GM18498 (cell line): ENCODE measurements around the gene ATRN.
"Not testable (repeated sequence)": the region's sequence is repeated elsewhere in the genome, so short reads cannot be mapped to it uniquely, and the experiment has no call there.

Source experiments
- ATAC-seq: cut with Tn5 transposase; IDR thresholded peaks from one replicate; pipeline ENCODE4 v1.9.1; 2021; ENCODE audit warnings: mild to moderate bottlenecking, moderate library complexity; ENCODE audit not compliant: unreplicated experiment

The ATRN gene

GRCh38 chr20:3465301-3465700, 5.5 kb upstream of the ATRN start:
- no peak for ATAC-seq

GRCh38 chr20:3470208-3470626, 601 bp upstream of the ATRN start:
- no peak for ATAC-seq

DNA sequence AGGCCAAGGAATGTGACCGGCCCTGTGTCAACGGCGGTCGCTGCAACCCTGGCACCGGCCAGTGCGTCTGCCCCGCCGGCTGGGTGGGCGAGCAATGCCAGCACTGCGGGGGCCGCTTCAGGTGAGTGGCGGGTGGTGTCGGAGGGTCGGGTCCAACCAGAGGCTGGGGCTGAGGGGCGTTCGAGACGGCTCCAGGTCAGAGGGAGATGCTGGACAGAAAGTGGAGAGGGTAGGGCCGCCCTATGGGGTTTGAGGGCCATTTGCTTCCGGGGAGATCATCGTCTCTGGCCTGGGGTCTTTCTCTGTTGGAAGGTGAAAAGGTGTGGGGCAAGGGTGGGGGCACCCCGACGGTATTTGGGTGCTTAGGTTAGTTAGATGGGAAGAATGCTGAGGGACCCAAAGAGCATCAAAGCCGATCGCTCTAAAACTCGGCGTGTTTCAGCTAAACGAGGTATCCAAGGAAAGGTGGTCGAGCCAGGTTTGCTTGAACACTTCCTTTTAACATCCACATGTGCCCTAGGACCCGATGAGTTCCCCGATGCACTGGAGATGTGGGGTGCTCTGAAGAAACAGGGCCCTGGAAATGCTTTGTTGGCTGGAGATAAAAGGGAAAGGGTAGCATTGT, 691 bp downstream of the ATRN start:
- ATAC-seq: no peak

GRCh38 chr20:3472105-3472504, 1.3 kb downstream of the ATRN start:
- ATAC-seq: no peak

DNA sequence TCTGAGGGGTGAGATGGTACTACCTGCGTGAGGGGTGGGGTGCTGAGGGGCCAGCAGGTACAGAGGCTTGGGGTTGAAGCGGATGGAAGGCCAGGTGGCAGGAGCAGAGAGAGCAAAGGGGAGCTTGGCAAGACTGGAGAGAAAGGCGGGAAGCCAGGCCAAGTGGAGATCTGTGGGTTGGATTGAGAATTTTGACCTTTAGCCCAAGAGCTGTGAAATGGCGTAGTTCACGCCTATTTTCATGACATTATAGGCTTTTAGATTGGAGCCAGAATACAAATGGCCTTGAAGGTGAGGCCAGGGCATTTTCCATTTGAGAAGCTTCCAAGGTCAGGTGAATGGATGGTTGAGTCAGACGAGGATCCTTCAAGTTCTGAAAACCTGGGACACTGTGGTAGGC, 2.5 kb downstream of the ATRN start:
- ATAC-seq: no peak

DNA sequence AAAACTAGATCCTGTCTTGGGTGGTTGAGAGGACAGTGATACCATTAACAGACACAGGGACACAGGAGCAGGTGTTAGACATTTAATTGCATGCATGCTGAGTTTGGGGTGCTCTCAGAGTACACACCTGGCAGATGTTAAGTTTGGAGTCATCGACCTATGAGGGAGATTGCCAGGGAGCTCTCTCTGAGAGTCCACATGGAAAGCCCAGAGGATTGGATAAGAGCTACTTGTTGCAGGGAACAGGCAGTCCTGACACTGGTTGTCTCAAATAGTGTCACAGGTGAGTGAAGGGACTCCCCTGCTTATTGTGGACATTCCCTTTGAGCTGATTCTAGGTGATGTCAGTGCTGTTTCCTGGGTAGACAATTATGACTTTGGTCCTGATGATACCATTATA, 3.1 kb downstream of the ATRN start:
- ATAC-seq: no peak

GRCh38 chr20:3477003-3477860, 6.4 kb downstream of the ATRN start:
- ATAC-seq: not testable (repeated sequence)

- ATAC-seq: no peak
Measured at GRCh38 chr20:3477861-3478544, 7.2 kb downstream of the ATRN start.

- no peak for ATAC-seq
Measured at GRCh38 chr20:3479025-3479424, 8.2 kb downstream of the ATRN start.

DNA sequence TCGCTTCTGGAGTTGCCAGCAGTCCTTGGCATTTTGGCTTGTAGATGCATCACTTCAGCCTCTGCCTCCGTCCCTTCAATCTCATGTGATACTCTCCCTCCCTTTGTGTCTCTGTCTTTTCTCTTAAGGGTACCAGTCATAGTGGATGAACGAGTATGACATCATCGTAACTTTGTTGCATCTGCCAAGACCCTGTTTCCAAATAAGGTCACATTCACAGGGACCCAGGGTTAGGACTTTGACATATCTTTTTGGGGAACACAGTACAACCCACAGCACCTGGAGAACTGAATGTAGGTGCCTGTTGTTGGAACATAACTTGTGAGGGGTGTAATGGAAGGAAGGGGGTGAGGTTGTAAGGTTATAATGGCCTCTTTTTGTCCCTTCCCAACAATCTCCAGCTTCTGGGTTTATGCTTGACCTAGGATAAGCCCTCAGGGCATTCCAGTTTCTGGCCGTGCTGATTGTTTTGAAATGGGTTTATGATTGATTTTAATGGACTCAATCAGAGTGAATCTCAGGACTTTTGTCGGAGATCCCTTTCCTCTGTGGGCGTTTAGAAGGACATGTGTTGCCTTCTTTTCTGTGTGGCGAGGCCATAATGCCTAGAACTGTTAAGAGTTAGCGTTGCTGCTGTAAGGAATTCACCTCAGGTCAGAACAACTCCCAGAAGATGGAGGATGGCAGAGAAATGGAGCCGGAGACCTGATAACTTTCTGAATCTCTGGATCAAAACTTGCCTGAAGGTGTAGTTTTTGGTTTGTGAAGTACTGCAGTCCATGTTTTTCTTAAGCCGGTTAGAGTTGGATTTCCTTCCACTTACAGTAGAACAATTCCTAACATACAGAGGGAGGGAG, 9.2 kb downstream of the ATRN start:
- ATAC-seq: no peak

DNA sequence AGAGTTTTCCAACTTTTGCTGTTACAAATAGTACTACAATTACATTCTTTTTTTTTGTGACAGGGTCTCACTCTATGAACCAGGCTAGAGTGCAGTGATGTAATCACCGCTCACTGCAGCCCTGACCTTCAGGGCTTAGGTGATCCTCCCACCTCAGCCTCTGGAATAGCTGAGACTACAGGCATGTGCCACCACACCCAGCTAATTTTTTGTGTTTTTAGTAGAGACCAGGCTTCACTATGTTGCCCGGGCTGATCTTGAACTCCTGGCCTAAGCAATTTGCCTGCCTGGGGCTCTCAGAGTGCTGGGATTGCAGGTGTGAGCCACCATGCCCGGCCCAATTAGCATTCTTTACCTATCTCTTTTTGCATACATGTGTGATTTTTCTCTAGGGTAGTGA, 12.5 kb downstream of the ATRN start:
- ATAC-seq: no peak

DNA sequence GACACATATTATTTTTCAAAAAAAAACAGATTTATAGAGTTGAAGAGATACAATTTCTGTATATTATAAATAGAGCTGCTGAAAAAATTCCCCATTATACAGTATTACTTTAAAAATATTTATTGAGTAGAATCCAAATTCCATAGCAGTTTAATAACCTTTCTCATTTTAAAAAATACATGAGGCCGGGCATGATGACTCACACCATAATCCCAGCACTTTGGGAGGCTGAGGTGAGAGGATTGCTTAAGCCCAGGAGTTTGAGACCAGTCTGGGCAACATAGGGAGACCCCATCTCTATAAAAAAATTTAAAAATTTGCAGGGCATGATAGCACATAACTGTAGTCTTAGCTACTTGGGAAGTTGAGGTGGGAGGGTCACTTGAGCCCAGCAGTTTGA, 13.0 kb downstream of the ATRN start:
- no peak for ATAC-seq

- ATAC-seq: no peak
Measured at GRCh38 chr20:3485913-3486312, 15.1 kb downstream of the ATRN start.

DNA sequence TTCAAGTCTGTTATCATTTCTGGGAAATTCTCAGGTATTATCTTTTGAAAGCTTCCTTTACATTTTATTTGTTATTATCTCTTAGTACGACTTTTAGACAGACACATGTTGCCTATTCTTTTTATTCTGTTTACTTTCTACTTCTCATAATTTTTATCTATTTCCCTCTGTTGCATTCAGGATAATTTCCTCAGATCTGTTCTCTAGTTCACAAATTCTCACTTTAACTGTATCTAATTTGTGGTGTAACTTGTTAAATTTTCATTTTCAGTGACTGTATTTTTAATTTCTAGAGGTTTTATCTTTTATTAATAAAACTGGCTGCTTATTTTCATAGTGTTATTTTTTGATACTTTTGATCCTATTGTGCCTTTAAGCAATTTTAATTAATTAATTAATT, 16.0 kb downstream of the ATRN start:
- no peak for ATAC-seq

DNA sequence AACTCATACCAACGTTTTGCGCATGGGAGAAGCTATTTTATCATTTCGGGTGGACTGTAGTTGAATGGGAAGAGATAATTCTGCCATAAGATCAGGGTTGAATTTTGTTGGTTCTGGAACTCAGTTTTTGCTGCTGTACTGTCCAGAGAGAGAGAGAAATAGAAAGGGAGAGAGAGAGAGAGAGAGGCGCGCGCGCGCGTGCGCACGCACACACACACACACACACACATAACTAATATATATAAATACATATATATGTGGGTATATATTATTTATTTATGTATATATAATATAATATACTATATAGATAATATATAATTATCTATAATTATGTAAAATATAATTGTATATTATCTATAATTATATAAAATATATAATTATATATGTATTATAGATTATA, 21.9 kb downstream of the ATRN start:
- ATAC-seq: no peak

GRCh38 chr20:3494218-3494617, 23.4 kb downstream of the ATRN start:
- no peak for ATAC-seq

GRCh38 chr20:3502878-3503277, 32.1 kb downstream of the ATRN start:
- ATAC-seq: no peak

GRCh38 chr20:3505148-3505547, 34.3 kb downstream of the ATRN start:
- ATAC-seq: no peak

- no peak for ATAC-seq
Measured at GRCh38 chr20:3509064-3509463, 38.2 kb downstream of the ATRN start.

GRCh38 chr20:3510110-3510509, 39.3 kb downstream of the ATRN start:
- no peak for ATAC-seq

GRCh38 chr20:3512239-3512638, 41.4 kb downstream of the ATRN start:
- ATAC-seq: not testable (repeated sequence)
